NB4 (cell line): ENCODE results near the gene MAJIN.

ENCODE experiments used
- DNase-seq: peaks from one replicate; pipeline ENCODE4 v3.0.0; 2010; ENCODE audit warnings: low read depth
- H3K4me3 ChIP-seq: one replicate; pipeline ENCODE4 v1.5.1; 2011; ENCODE audit warnings: mild to moderate bottlenecking, low read depth, low read length, moderate library complexity
- CTCF ChIP-seq: IDR thresholded peaks from one replicate; pipeline ENCODE4 v1.5.1; 2012; ENCODE audit warnings: low read depth, low read length
- MAX ChIP-seq: IDR thresholded peaks from 2 replicates; pipeline ENCODE4 v1.6.1; 2011; ENCODE audit warnings: low read depth, low read length
- MYC ChIP-seq: IDR thresholded peaks from 2 replicates; pipeline ENCODE4 v1.6.1; 2011; ENCODE audit warnings: low read depth, low read length
- POLR2A ChIP-seq: IDR thresholded peaks from 2 replicates; pipeline ENCODE4 v1.6.1; 2011; ENCODE audit warnings: mild to moderate bottlenecking; ENCODE audit not compliant: insufficient read length; ENCODE audit errors: extremely low read depth

The MAJIN gene

GRCh38 chr11:64910451-64911093 is 61.3 kb downstream of the MAJIN start:
- TF ChIP-seq POLR2A (no peak), CTCF (no peak), MAX (no peak), MYC (no peak)

GRCh38 chr11:64909653-64910343 is 62.1 kb downstream of the MAJIN start:
- TF ChIP-seq CTCF (no peak), POLR2A (no peak), MYC (no peak), MAX (no peak)
- no peak for DNase-seq
- H3K4me3 ChIP-seq: no peak overlapping the region

More at GRCh38 chr11:64910451-64911093, 61.3 kb downstream of the MAJIN start:
- no peak overlapping the region for H3K4me3 ChIP-seq
- no peak for DNase-seq

- TF ChIP-seq CTCF (no peak), MAX (no peak), POLR2A (no peak), MYC (no peak)
- no peak overlapping the region for H3K4me3 ChIP-seq
- no peak for DNase-seq
Observed at GRCh38 chr11:64908766-64909165, 63.1 kb downstream of the MAJIN start.

GRCh38 chr11:64906314-64906635 is 65.6 kb downstream of the MAJIN start:
- H3K4me3 ChIP-seq: no peak overlapping the region
- TF ChIP-seq MYC (no peak), POLR2A (no peak), CTCF (no peak), MAX (no peak)
- DNase-seq: no peak

GRCh38 chr11:64905516-64906313 is 66.2 kb downstream of the MAJIN start:
- no peak overlapping the region for H3K4me3 ChIP-seq
- TF ChIP-seq MYC: no peak
- TF ChIP-seq CTCF: no peak
- TF ChIP-seq POLR2A: no peak
- TF ChIP-seq MAX: no peak
- DNase-seq: no peak
